ENCODE measurements around the gene OLFML1. TPM values are rescaled to one million over a fixed set of nuclear protein-coding genes. Genes with fewer than 3 reads are reported as not detected.

The OLFML1 gene
- total RNA-seq, 1 experiment from 2014 or later: not detected

GRCh38 chr11:7492253-7492652 lies 6.9 kb downstream of the OLFML1 start (continued):
- TF ChIP-seq, protein P1, sequence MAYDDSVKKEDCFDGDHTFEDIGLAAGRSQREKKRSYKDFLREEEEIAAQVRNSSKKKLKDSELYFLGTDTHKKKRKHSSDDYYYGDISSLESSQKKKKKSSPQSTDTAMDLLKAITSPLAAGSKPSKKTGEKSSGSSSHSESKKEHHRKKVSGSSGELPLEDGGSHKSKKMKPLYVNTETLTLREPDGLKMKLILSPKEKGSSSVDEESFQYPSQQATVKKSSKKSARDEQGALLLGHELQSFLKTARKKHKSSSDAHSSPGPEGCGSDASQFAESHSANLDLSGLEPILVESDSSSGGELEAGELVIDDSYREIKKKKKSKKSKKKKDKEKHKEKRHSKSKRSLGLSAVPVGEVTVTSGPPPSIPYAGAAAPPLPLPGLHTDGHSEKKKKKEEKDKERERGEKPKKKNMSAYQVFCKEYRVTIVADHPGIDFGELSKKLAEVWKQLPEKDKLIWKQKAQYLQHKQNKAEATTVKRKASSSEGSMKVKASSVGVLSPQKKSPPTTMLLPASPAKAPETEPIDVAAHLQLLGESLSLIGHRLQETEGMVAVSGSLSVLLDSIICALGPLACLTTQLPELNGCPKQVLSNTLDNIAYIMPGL (CRISPR knock-in tag; IDR thresholded peaks at IDR 0.05): no peak
- no peak for TF ChIP-seq FOXP4 (CRISPR knock-in tag; IDR thresholded peaks at IDR 0.05)

DNA sequence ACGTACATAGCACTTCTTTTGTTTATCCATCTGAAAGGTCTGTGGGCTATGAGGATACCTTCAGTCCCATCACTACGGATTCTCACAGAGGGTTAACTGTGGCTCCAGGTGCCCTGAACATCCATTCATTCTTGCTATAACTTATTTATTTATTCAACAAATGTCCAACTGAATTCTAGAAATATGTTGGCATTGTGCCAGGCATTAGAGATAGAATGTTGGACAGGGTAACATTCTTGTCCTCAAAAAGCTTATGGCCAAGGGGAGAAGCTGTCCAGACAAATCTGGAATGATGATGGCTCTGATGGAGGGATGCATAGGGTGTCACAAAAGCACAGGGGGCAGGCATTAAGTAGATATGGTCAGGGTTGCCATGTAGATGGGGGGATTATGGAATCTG lies 8.4 kb downstream of the OLFML1 start:
- H3K4me3 Mint-ChIP-seq: no peak overlapping the region
- H3K9me3 Mint-ChIP-seq: 0 out of 2 replicates have a peak, but pooled peaks cover 4% of the 10 kb centered on the region
- no peaks in the 10 kb centered on the region for H3K27me3 Mint-ChIP-seq (ENCODE audit: low read depth)
- POLR2A ChIA-PET: no interaction called here
- CTCF ChIA-PET: interaction anchor here (1.1 kb wide), 1 partner anchor 78 kb away, joined by 3 read pairs; no protein-coding TSS in a partner anchor
- DNase-seq (ENCODE audit: low spot score) (no peak), ATAC-seq (no peak)
- TF ChIP-seq SP1 (CRISPR knock-in tag; conservative IDR thresholded peaks at IDR 0.05) (no peak), NFYB (CRISPR knock-in tag; conservative IDR thresholded peaks at IDR 0.05; ENCODE audit: low read depth) (no peak), PRRX2 (CRISPR knock-in tag; IDR thresholded peaks at IDR 0.05) (no peak), JUN (CRISPR knock-in tag; IDR thresholded peaks at IDR 0.05) (no peak), IRF2 (CRISPR knock-in tag; IDR thresholded peaks at IDR 0.05; ENCODE audit: borderline replicate concordance, low read depth) (no peak), JAZF1 (CRISPR knock-in tag; IDR thresholded peaks at IDR 0.05) (no peak), ATF1 (CRISPR knock-in tag; IDR thresholded peaks at IDR 0.05) (no peak)
- TF ChIP-seq, protein P2, sequence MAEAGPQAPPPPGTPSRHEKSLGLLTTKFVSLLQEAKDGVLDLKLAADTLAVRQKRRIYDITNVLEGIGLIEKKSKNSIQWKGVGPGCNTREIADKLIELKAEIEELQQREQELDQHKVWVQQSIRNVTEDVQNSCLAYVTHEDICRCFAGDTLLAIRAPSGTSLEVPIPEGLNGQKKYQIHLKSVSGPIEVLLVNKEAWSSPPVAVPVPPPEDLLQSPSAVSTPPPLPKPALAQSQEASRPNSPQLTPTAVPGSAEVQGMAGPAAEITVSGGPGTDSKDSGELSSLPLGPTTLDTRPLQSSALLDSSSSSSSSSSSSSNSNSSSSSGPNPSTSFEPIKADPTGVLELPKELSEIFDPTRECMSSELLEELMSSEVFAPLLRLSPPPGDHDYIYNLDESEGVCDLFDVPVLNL (CRISPR knock-in tag; IDR thresholded peaks at IDR 0.05; ENCODE audit: borderline replicate concordance, low read depth): no peak
- TF ChIP-seq, protein P3, sequence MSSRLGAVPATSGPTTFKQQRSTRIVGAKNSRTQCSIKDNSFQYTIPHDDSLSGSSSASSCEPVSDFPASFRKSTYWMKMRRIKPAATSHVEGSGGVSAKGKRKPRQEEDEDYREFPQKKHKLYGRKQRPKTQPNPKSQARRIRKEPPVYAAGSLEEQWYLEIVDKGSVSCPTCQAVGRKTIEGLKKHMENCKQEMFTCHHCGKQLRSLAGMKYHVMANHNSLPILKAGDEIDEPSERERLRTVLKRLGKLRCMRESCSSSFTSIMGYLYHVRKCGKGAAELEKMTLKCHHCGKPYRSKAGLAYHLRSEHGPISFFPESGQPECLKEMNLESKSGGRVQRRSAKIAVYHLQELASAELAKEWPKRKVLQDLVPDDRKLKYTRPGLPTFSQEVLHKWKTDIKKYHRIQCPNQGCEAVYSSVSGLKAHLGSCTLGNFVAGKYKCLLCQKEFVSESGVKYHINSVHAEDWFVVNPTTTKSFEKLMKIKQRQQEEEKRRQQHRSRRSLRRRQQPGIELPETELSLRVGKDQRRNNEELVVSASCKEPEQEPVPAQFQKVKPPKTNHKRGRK (CRISPR knock-in tag; IDR thresholded peaks at IDR 0.05; ENCODE audit: borderline replicate concordance): no peak
- TF ChIP-seq, protein P4, sequence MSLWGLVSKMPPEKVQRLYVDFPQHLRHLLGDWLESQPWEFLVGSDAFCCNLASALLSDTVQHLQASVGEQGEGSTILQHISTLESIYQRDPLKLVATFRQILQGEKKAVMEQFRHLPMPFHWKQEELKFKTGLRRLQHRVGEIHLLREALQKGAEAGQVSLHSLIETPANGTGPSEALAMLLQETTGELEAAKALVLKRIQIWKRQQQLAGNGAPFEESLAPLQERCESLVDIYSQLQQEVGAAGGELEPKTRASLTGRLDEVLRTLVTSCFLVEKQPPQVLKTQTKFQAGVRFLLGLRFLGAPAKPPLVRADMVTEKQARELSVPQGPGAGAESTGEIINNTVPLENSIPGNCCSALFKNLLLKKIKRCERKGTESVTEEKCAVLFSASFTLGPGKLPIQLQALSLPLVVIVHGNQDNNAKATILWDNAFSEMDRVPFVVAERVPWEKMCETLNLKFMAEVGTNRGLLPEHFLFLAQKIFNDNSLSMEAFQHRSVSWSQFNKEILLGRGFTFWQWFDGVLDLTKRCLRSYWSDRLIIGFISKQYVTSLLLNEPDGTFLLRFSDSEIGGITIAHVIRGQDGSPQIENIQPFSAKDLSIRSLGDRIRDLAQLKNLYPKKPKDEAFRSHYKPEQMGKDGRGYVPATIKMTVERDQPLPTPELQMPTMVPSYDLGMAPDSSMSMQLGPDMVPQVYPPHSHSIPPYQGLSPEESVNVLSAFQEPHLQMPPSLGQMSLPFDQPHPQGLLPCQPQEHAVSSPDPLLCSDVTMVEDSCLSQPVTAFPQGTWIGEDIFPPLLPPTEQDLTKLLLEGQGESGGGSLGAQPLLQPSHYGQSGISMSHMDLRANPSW (CRISPR knock-in tag; conservative IDR thresholded peaks at IDR 0.05; ENCODE audit: low read depth): no peak
- H3K36me3 Mint-ChIP-seq: no peaks in the 10 kb centered on the region
- H3K4me1 Mint-ChIP-seq: peaks cover 33% of the 10 kb centered on the region
- no peak overlapping the region for H3K27ac Mint-ChIP-seq

DNA sequence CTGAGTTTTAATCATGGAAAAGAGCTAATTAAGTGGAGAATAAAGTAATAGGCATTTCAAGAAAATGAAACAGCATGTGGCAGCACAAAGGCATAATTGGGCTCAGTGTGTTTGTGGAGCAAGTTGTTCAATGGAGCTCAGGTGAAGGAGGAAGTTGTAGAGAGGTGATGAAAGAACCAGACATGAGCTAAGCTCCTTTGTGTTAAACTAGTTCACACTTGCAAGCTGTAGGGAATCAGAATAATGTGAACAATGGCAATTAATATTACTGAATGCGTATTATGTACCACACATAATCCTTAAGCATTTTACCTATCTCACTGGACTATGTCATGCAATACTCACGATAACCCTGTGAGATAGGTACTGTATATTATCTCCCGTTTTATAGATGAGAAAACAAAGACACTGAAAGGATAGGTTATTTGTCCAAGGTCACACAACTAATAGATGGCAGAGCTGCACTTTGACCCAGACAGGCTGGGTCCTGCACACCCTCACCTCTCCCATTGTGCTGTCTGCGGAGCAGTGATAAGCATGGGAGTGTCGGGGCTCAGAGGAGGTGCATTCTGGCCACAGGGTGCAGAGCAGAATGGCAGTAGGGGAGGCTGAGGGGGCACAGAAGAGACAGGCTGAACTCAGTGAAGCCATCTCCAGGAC lies 8.9 kb downstream of the OLFML1 start:
- Mint-ChIP-seq H3K27me3 (ENCODE audit: low read depth) (no peaks in the 10 kb centered on the region), H3K36me3 (no peaks in the 10 kb centered on the region), H3K9me3 (0 out of 2 replicates have a peak, but pooled peaks cover 3% of the 10 kb centered on the region), H3K4me3 (no peak overlapping the region), H3K27ac (no peak overlapping the region), H3K4me1 (peaks cover 33% of the 10 kb centered on the region)
- CTCF ChIA-PET: interaction anchor here (1.1 kb wide), 1 partner anchor 77 kb away, joined by 3 read pairs; no protein-coding TSS in a partner anchor
- DNase-seq (ENCODE audit: low spot score) (no peak), ATAC-seq (no peak)
- POLR2A ChIA-PET: no interaction called here
- TF ChIP-seq, protein P5, sequence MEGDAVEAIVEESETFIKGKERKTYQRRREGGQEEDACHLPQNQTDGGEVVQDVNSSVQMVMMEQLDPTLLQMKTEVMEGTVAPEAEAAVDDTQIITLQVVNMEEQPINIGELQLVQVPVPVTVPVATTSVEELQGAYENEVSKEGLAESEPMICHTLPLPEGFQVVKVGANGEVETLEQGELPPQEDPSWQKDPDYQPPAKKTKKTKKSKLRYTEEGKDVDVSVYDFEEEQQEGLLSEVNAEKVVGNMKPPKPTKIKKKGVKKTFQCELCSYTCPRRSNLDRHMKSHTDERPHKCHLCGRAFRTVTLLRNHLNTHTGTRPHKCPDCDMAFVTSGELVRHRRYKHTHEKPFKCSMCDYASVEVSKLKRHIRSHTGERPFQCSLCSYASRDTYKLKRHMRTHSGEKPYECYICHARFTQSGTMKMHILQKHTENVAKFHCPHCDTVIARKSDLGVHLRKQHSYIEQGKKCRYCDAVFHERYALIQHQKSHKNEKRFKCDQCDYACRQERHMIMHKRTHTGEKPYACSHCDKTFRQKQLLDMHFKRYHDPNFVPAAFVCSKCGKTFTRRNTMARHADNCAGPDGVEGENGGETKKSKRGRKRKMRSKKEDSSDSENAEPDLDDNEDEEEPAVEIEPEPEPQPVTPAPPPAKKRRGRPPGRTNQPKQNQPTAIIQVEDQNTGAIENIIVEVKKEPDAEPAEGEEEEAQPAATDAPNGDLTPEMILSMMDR (IDR thresholded peaks at IDR 0.05): no peak
- TF ChIP-seq ATF1 (CRISPR knock-in tag; IDR thresholded peaks at IDR 0.05) (no peak), RELA (CRISPR knock-in tag; IDR thresholded peaks at IDR 0.05; ENCODE audit: borderline replicate concordance) (no peak), EMX1 (CRISPR knock-in tag; IDR thresholded peaks at IDR 0.05) (no peak)
- TF ChIP-seq, protein P1 (CRISPR knock-in tag; IDR thresholded peaks at IDR 0.05): no peak
